DND-41 (cell line): ENCODE results near the gene TRIM41.
"Not testable (repeated sequence)": the region's sequence is repeated elsewhere in the genome, so short reads cannot be mapped to it uniquely, and the experiment has no call there.

Source experiments
- CTCF ChIP-seq: IDR thresholded peaks from 2 replicates; pipeline ENCODE4 v1.5.1; 2012; ENCODE audit warnings: borderline replicate concordance, low read length, moderate library complexity, mild to moderate bottlenecking; ENCODE audit not compliant: poor library complexity, severe bottlenecking; ENCODE audit errors: extremely low read depth
- EZH2 ChIP-seq: IDR thresholded peaks from 3 replicates; pipeline ENCODE4 v1.6.1; 2012; ENCODE audit warnings: borderline replicate concordance, low read depth, mild to moderate bottlenecking, moderate library complexity, low read length, inconsistent platforms; ENCODE audit not compliant: severe bottlenecking

GRCh38 chr5:181267907-181268306 is 44.8 kb downstream of the TRIM41 start:
- TF ChIP-seq CTCF, EZH2: not testable (repeated sequence)
